ENCODE measurements around the gene GNMT. TPM values are rescaled to one million over a fixed set of nuclear protein-coding genes. Genes with fewer than 3 reads are reported as not detected.

Gene GNMT
- polyA plus RNA-seq, 1 experiment: 0.39 TPM

DNA sequence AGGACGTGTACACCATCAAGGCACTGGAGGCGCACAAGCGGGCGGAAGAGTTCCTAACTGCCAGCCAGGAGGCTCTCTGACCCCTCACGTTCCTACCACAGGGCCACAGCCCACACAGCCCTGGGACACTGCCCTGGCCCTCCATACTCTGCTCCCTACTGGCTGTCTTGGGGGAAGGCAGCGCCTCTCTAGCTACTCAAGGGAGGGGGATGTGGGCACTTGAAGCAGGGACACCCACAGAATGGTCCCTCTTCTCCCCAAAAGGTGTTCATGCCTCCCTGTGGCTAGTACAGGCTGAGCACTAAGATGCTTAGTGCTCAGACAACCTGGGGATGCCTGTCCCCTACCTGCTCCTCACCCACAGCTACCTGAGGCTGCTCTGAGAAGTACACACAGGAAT is 50.7 kb downstream of the GNMT start:
- CTCF ChIA-PET: interaction anchor here (0.8 to 1.6 kb wide), 6 partner anchors 8 to 132 kb away, joined by 3 to 7 read pairs (median 4); partner anchors contain the start of genes PPP2R5D and RRP36
- Histone ChIP-seq H3K27me3 (ENCODE audit: control insufficient read depth, insufficient read depth, low read length) (no peaks in the 10 kb centered on the region), H3K36me3 (ENCODE audit: control insufficient read depth, insufficient read depth, low read length) (peaks cover 12% of the 10 kb centered on the region), H3K4me3 (ENCODE audit: low read depth, low read length) (no peak overlapping the region)
- no peak for DNase-seq (ENCODE audit: low read depth)
- TF ChIP-seq, protein P1, sequence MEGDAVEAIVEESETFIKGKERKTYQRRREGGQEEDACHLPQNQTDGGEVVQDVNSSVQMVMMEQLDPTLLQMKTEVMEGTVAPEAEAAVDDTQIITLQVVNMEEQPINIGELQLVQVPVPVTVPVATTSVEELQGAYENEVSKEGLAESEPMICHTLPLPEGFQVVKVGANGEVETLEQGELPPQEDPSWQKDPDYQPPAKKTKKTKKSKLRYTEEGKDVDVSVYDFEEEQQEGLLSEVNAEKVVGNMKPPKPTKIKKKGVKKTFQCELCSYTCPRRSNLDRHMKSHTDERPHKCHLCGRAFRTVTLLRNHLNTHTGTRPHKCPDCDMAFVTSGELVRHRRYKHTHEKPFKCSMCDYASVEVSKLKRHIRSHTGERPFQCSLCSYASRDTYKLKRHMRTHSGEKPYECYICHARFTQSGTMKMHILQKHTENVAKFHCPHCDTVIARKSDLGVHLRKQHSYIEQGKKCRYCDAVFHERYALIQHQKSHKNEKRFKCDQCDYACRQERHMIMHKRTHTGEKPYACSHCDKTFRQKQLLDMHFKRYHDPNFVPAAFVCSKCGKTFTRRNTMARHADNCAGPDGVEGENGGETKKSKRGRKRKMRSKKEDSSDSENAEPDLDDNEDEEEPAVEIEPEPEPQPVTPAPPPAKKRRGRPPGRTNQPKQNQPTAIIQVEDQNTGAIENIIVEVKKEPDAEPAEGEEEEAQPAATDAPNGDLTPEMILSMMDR (IDR thresholded peaks at IDR 0.05; ENCODE audit: insufficient read depth, low read depth, low read length): no peak
- POLR2A ChIA-PET: interaction anchor here (0.7 kb wide), 1 partner anchor 24 kb away, joined by 3 read pairs; no protein-coding TSS in a partner anchor

DNA sequence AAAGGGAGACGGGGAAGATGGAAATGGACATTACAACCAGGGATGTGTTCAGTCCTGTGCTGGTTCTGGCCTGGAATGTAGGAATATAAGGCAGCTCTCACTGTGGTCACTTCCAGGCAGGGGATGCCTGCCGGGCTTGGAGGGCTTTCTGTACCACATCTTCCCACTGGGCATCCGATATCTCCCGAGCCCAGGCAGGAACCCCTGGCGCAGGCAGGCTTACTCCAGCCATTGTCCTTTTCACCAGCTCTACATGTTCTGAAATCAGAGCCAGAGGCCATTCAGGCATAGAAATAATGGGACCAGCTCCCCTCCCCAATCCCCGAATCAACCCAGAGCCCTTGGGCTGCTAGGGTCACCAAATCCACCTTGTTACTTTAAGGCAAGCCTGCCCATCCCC is 51.8 kb downstream of the GNMT start:
- no peak for DNase-seq (ENCODE audit: low read depth)
- Histone ChIP-seq H3K36me3 (ENCODE audit: control insufficient read depth, insufficient read depth, low read length) (peaks cover 10% of the 10 kb centered on the region), H3K27me3 (ENCODE audit: control insufficient read depth, insufficient read depth, low read length) (no peaks in the 10 kb centered on the region), H3K4me3 (ENCODE audit: low read depth, low read length) (no peak overlapping the region; the same call in 1 of the 2 replicates)
- ChIA-PET CTCF (interaction anchor here (0.8 to 2.3 kb wide), 4 partner anchors 13 to 131 kb away, joined by 3 to 5 read pairs (median 4); no protein-coding TSS in a partner anchor), POLR2A (no interaction called here)
- TF ChIP-seq, protein P1 (IDR thresholded peaks at IDR 0.05; ENCODE audit: insufficient read depth, low read depth, low read length): no peak

DNA sequence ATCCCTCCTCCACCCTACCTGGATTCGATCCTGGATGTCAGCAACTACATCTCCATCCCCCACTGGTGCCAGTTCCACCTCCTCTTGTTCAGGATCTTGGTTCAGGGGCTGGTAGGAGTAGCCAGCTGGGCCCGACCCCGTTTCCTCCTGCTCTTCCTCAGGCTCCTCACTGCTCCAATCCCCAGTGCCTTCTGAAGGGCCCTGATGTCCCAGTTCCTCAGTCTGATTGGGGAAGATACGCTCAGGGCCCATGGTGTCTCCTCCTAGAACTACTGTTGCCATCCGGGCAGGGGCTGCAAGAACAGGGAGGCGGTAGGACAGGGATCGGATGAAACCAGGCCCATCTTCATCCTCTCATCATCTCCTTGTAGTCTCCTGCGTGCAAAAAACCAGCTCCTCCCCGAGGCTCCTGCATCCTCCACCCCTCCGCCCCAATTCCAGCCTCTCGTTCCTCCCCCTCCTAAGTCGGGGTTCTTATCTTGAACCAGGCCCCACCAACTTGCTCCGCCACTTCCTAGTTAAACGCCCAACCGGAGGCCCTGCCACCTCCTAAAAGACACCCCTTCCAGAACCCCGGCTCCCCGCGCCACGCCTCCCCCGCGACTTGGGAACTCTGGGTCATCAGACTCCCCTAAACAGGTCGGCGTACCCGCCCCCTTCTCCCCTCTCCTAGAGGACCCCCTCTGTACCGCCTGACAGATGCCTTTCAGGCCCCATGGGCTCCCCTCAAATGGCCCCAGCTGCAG is 52.7 kb downstream of the GNMT start:
- TF ChIP-seq, protein P1 (IDR thresholded peaks at IDR 0.05; ENCODE audit: insufficient read depth, low read depth, low read length): no peak
- Histone ChIP-seq H3K36me3 (ENCODE audit: control insufficient read depth, insufficient read depth, low read length) (peaks cover 15% of the 10 kb centered on the region), H3K4me3 (ENCODE audit: low read depth, low read length) (peak overlapping the region; percentile 97), H3K27me3 (ENCODE audit: control insufficient read depth, insufficient read depth, low read length) (no peaks in the 10 kb centered on the region)
- no peak for DNase-seq (ENCODE audit: low read depth)
- ChIA-PET CTCF (interaction anchor here (0.6 to 2.3 kb wide), 5 partner anchors 10 to 130 kb away, joined by 3 to 5 read pairs (median 5); partner anchors contain the start of gene CUL7), POLR2A (no interaction called here)

Other genes with a start within 250 kb of the GNMT start
- 1.7 and 2.3 TPM in 2 replicates for gene PRPH2, start 238.2 kb upstream of the GNMT start, polyA plus RNA-seq (2011; rRNA removed)
- 16.5 and 23.8 TPM in 2 replicates for gene TBCC, start 214.7 kb upstream of the GNMT start, polyA plus RNA-seq (2011; rRNA removed)
- gene BICRAL, start 178.7 kb upstream of the GNMT start, polyA plus RNA-seq (2011; rRNA removed): 7.4 and 8.6 TPM in 2 replicates
- gene RPL7L1, start 81.1 kb upstream of the GNMT start, polyA plus RNA-seq (2011; rRNA removed): 30.2 and 44.4 TPM in 2 replicates
- not detected in 2 replicates for gene PTCRA, start 44.7 kb upstream of the GNMT start, polyA plus RNA-seq (2011; rRNA removed)
- gene CNPY3, start 31.3 kb upstream of the GNMT start, polyA plus RNA-seq (2011; rRNA removed): 45.7 and 50.6 TPM in 2 replicates
- gene PEX6, start 18.4 kb downstream of the GNMT start, polyA plus RNA-seq (2011; rRNA removed): 2.8 and 5.6 TPM in 2 replicates
- 52.7 and 61.8 TPM in 2 replicates for gene PPP2R5D, start 23.8 kb downstream of the GNMT start, polyA plus RNA-seq (2011; rRNA removed)
- gene MEA1, start 53.2 kb downstream of the GNMT start, polyA plus RNA-seq (2011; rRNA removed): 107 and 121 TPM in 2 replicates
- 56.0 and 102 TPM in 2 replicates for gene KLHDC3, start 53.5 kb downstream of the GNMT start, polyA plus RNA-seq (2011; rRNA removed)
- 43.1 and 52.7 TPM in 2 replicates for gene RRP36, start 60.9 kb downstream of the GNMT start, polyA plus RNA-seq (2011; rRNA removed)
- gene CUL7, start 93.1 kb downstream of the GNMT start, polyA plus RNA-seq (2011; rRNA removed): 31.8 and 50.7 TPM in 2 replicates
- gene MRPL2, start 98.7 kb downstream of the GNMT start, polyA plus RNA-seq (2011; rRNA removed): 20.5 and 22.8 TPM in 2 replicates
- 13.2 and 16.8 TPM in 2 replicates for gene KLC4, start 98.9 kb downstream of the GNMT start, polyA plus RNA-seq (2011; rRNA removed)
- gene PTK7, start 115.6 kb downstream of the GNMT start, polyA plus RNA-seq (2011; rRNA removed): 187 and 362 TPM in 2 replicates
- gene SRF, start 210.5 kb downstream of the GNMT start, polyA plus RNA-seq (2011; rRNA removed): 34.8 and 50.5 TPM in 2 replicates
- 9.7 and 12.4 TPM in 2 replicates for gene CUL9, start 221.4 kb downstream of the GNMT start, polyA plus RNA-seq (2011; rRNA removed)

Measured in BJ (cell line).